Measurements from ENCODE around the gene BPTF. TPM values are rescaled to one million over a fixed set of nuclear protein-coding genes. Genes with fewer than 3 reads are reported as not detected.
"Not testable (repeated sequence)": the region's sequence is repeated elsewhere in the genome, so short reads cannot be mapped to it uniquely, and the experiment has no call there.

BPTF gene
- total RNA-seq, 2 experiments from 2014 or later = 117 to 125 TPM

GRCh38 chr17:68021963-68022362, 196.7 kb downstream of the BPTF start:
- Mint-ChIP-seq H3K4me3 (peak overlapping the region; percentile 74), H3K27ac (peak overlapping the region; percentile 34), H3K36me3 (ENCODE audit: low read depth) (peaks cover 13% of the 10 kb centered on the region), H3K4me1 (ENCODE audit: low read depth) (peaks cover 16% of the 10 kb centered on the region), H3K9me3 (no peaks in the 10 kb centered on the region), H3K27me3 (peaks cover 9% of the 10 kb centered on the region)
- Histone ChIP-seq H3K4me1 (ENCODE audit: insufficient read depth, low read length) (peaks cover 14% of the 10 kb centered on the region), H3K4me3 (ENCODE audit: low read length) (no peak overlapping the region), H3K9me3 (ENCODE audit: control insufficient read depth in 1 of 2, insufficient read depth in 1 of 2, low read length in 2 of 2) (peaks cover 0 to 6% of the 10 kb centered on the region in 2 experiments), H3K27ac (ENCODE audit: low read depth in 1 of 2, low read length in 2 of 2) (no peak overlapping the region), H3K36me3 (ENCODE audit: insufficient read depth, low read length) (no peaks in the 10 kb centered on the region), H3K27me3 (ENCODE audit: control insufficient read depth in 1 of 2, insufficient read depth in 2 of 2, low read length in 2 of 2) (no peaks in the 10 kb centered on the region)
- DNase-seq (no peak), ATAC-seq (ENCODE audit: poor library complexity) (no peak)
- no peak for TF ChIP-seq CTCF (IDR thresholded peaks at IDR 0.05)
- intact Hi-C loops (cut with DNase I, micrococcal nuclease) = loop anchor here in 1 of 2 experiments (2.0 kb wide), 1 partner anchor 13 kb away; the partner anchor contains the start of gene KPNA2
- ChIA-PET POLR2A (no interaction called here), CTCF (no interaction called here)

- CTCF ChIA-PET; POLR2A ChIA-PET; DNase-seq; H3K4me3 ChIP-seq (ENCODE audit: low read length); H3K27ac ChIP-seq (ENCODE audit: low read depth in 1 of 2, low read length in 2 of 2); H3K9me3 ChIP-seq (ENCODE audit: control insufficient read depth in 1 of 2, insufficient read depth in 1 of 2, low read length in 2 of 2); H3K4me3 Mint-ChIP-seq; H3K27me3 ChIP-seq (ENCODE audit: control insufficient read depth in 1 of 2, insufficient read depth in 2 of 2, low read length in 2 of 2); H3K27ac Mint-ChIP-seq; H3K27me3 Mint-ChIP-seq; ATAC-seq (ENCODE audit: poor library complexity); intact Hi-C loops (cut with DNase I, micrococcal nuclease); H3K36me3 ChIP-seq (ENCODE audit: insufficient read depth, low read length); H3K9me3 Mint-ChIP-seq: not testable (repeated sequence)
- H3K4me1 Mint-ChIP-seq (ENCODE audit: low read depth) = peaks cover 16% of the 10 kb centered on the region
- peaks cover 14% of the 10 kb centered on the region for H3K4me1 ChIP-seq (ENCODE audit: insufficient read depth, low read length)
- H3K36me3 Mint-ChIP-seq (ENCODE audit: low read depth) = peaks cover 13% of the 10 kb centered on the region
Measured at GRCh38 chr17:68022547-68022946, 197.2 kb downstream of the BPTF start.

- H3K9me3 ChIP-seq (ENCODE audit: control insufficient read depth in 1 of 2, insufficient read depth in 1 of 2, low read length in 2 of 2) = no peaks in the 10 kb centered on the region
- H3K4me1 Mint-ChIP-seq (ENCODE audit: low read depth) = no peaks in the 10 kb centered on the region
- no peak for ATAC-seq (ENCODE audit: poor library complexity)
- H3K36me3 Mint-ChIP-seq (ENCODE audit: low read depth) = no peaks in the 10 kb centered on the region
- H3K27ac Mint-ChIP-seq = no peak overlapping the region
- no peak overlapping the region for H3K4me3 Mint-ChIP-seq
- ChIA-PET CTCF (interaction anchor here (1.6 kb wide), 1 partner anchor 10 kb away, joined by 3 read pairs; no protein-coding TSS in a partner anchor), POLR2A (no interaction called here)
- intact Hi-C loops (cut with DNase I, micrococcal nuclease) = loop anchor here in 1 of 2 experiments (5.0 to 10.0 kb wide), 2 partner anchors 37 to 655 kb away; partner anchors contain the start of gene PITPNC1
- TF ChIP-seq CTCF (IDR thresholded peaks at IDR 0.05) = no peak
- H3K27me3 Mint-ChIP-seq = no peaks in the 10 kb centered on the region
- H3K27ac ChIP-seq (ENCODE audit: low read depth in 1 of 2, low read length in 2 of 2) = no peak overlapping the region
- H3K36me3 ChIP-seq (ENCODE audit: insufficient read depth, low read length) = no peaks in the 10 kb centered on the region
- no peak overlapping the region for H3K4me3 ChIP-seq (ENCODE audit: low read length)
- H3K9me3 Mint-ChIP-seq = no peaks in the 10 kb centered on the region
- no peaks in the 10 kb centered on the region for H3K4me1 ChIP-seq (ENCODE audit: insufficient read depth, low read length)
- H3K27me3 ChIP-seq (ENCODE audit: control insufficient read depth in 1 of 2, insufficient read depth in 2 of 2, low read length in 2 of 2) = no peaks in the 10 kb centered on the region
- DNase-seq = no peak
Measured at GRCh38 chr17:68029512-68030215, 204.4 kb downstream of the BPTF start.

Other genes starting within 250 kb of the BPTF start
- gene NOL11, start 107.6 kb upstream of the BPTF start, total RNA-seq = 10 to 100 TPM; 89.1 to 91.2 TPM
- gene C17orf58, start 171.0 kb downstream of the BPTF start, total RNA-seq = under 1 TPM; 0.22 to 0.31 TPM
- gene KPNA2, start 210.2 kb downstream of the BPTF start, total RNA-seq = 10 to 100 TPM; 64.4 to 65.9 TPM

Measured in CD4-positive, alpha-beta T cell (primary cell).